ENCODE measurements around the gene MYOG.

MYOG gene

GRCh38 chr1:203065986-203066385 lies 19.8 kb downstream of the MYOG start:
- Mint-ChIP-seq H3K9me3 (no peaks in the 10 kb centered on the region), H3K27ac (peak overlapping the region in 2 of 3 experiments; percentile 76 to 95), H3K27me3 (ENCODE audit: low read depth) (peaks cover 3% of the 10 kb centered on the region), H3K4me3 (peak overlapping the region in 1 of 3 experiments; percentile 33), H3K36me3 (ENCODE audit: low read depth) (peaks cover 27% of the 10 kb centered on the region), H3K4me1 (peaks cover 79% of the 10 kb centered on the region)
- TF ChIP-seq CTCF (IDR thresholded peaks at IDR 0.05; ENCODE audit: unreplicated experiment in 3 of 3) = no peak

- Mint-ChIP-seq H3K27me3 (ENCODE audit: low read depth) (peaks cover 3% of the 10 kb centered on the region), H3K27ac (peak overlapping the region in 1 of 3 experiments; percentile 95), H3K4me1 (peaks cover 76% of the 10 kb centered on the region), H3K36me3 (ENCODE audit: low read depth) (peaks cover 32% of the 10 kb centered on the region), H3K4me3 (peak overlapping the region in 1 of 3 experiments; percentile 23), H3K9me3 (no peaks in the 10 kb centered on the region)
- no peak for TF ChIP-seq CTCF (IDR thresholded peaks at IDR 0.05; ENCODE audit: unreplicated experiment in 3 of 3)
These were observed 20.6 kb downstream of the MYOG start for GRCh38 chr1:203065191-203065590.

GRCh38 chr1:203063287-203063686 lies 22.5 kb downstream of the MYOG start:
- no peak for TF ChIP-seq CTCF (IDR thresholded peaks at IDR 0.05; ENCODE audit: unreplicated experiment in 3 of 3)
- peaks cover 66% of the 10 kb centered on the region for H3K4me1 Mint-ChIP-seq
- H3K36me3 Mint-ChIP-seq (ENCODE audit: low read depth) = peaks cover 42% of the 10 kb centered on the region

GRCh38 chr1:203060115-203060514 lies 25.7 kb downstream of the MYOG start:
- Mint-ChIP-seq H3K9me3 (no peaks in the 10 kb centered on the region), H3K4me1 (peaks cover 63% of the 10 kb centered on the region)

More at GRCh38 chr1:203063287-203063686, 22.5 kb downstream of the MYOG start:
- H3K27me3 Mint-ChIP-seq (ENCODE audit: low read depth) = peaks cover 3% of the 10 kb centered on the region
- H3K4me3 Mint-ChIP-seq = no peak overlapping the region
- no peaks in the 10 kb centered on the region for H3K9me3 Mint-ChIP-seq
- H3K27ac Mint-ChIP-seq = peak overlapping the region; percentile 42 to 57 (median 44)

GRCh38 chr1:203059485-203059884 lies 26.3 kb downstream of the MYOG start:
- Mint-ChIP-seq H3K27me3 (ENCODE audit: low read depth) (no peaks in the 10 kb centered on the region), H3K4me3 (no peak overlapping the region), H3K9me3 (no peaks in the 10 kb centered on the region), H3K4me1 (peaks cover 69% of the 10 kb centered on the region), H3K27ac (peak overlapping the region; percentile 27 to 68 (median 65)), H3K36me3 (ENCODE audit: low read depth) (peaks cover 37% of the 10 kb centered on the region)
- TF ChIP-seq CTCF (IDR thresholded peaks at IDR 0.05; ENCODE audit: unreplicated experiment in 3 of 3) = no peak

More at GRCh38 chr1:203060115-203060514, 25.7 kb downstream of the MYOG start:
- no peak overlapping the region for H3K4me3 Mint-ChIP-seq
- no peaks in the 10 kb centered on the region for H3K27me3 Mint-ChIP-seq (ENCODE audit: low read depth)
- no peak for TF ChIP-seq CTCF (IDR thresholded peaks at IDR 0.05; ENCODE audit: unreplicated experiment in 3 of 3)
- peaks cover 34% of the 10 kb centered on the region for H3K36me3 Mint-ChIP-seq (ENCODE audit: low read depth)
- peak overlapping the region in 2 of 3 experiments; percentile 27 to 68 for H3K27ac Mint-ChIP-seq

- peak overlapping the region; percentile 75 to 91 (median 90) for H3K27ac Mint-ChIP-seq
- peaks cover 70% of the 10 kb centered on the region for H3K4me1 Mint-ChIP-seq
- H3K27me3 Mint-ChIP-seq (ENCODE audit: low read depth) = no peaks in the 10 kb centered on the region
- no peaks in the 10 kb centered on the region for H3K9me3 Mint-ChIP-seq
- H3K4me3 Mint-ChIP-seq = no peak overlapping the region
- H3K36me3 Mint-ChIP-seq (ENCODE audit: low read depth) = peaks cover 35% of the 10 kb centered on the region
- TF ChIP-seq CTCF (IDR thresholded peaks at IDR 0.05; ENCODE audit: unreplicated experiment in 3 of 3) = no peak
These were observed 27.2 kb downstream of the MYOG start for GRCh38 chr1:203058676-203058935.
